ENCODE measurements around the gene SDC1.
"Not testable (repeated sequence)": the region's sequence is repeated elsewhere in the genome, so short reads cannot be mapped to it uniquely, and the experiment has no call there.

The SDC1 gene

GRCh38 chr2:20224716-20225293, at the start of gene SDC1:
Gene SDC1, minus strand, starts transcription at chr2:20225130. Its CDS starts 263 bp downstream, at chr2:20224867.
- H3K4me3 ChIP-seq (ENCODE audit: low read length) = peak within 1 kb of the TSS; percentile 88
- no peak for TF ChIP-seq CTCF (IDR thresholded peaks at IDR 0.05; ENCODE audit: insufficient read depth, low read depth, low read length, missing control alignments)
- peak; percentile 81 for DNase-seq (ENCODE audit: low read depth)

DNA sequence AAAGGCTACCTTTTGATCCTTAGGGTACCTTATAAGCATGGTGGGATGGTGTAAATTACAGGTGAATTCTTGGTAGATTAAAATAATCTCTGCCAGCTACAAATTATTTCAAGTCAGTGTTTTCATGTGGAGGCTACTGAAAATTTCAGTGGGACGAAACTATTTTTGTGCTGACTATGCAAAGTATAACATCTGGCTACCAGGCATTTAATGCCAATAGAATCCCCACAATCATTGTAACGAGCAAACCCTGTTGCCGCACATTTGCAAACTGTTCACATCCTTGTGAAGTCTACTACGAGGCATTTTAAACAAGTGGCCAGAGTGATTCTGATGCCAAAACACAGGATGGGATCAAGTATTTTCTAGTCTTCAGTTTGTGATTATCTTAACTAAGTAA, 48.1 kb upstream of the SDC1 start:
- no peak overlapping the region for H3K4me3 ChIP-seq (ENCODE audit: low read length)
- DNase-seq (ENCODE audit: low read depth) = no peak
- TF ChIP-seq CTCF (IDR thresholded peaks at IDR 0.05; ENCODE audit: insufficient read depth, low read depth, low read length, missing control alignments) = no peak

GRCh38 chr2:20268317-20268716, 43.4 kb upstream of the SDC1 start:
- DNase-seq (ENCODE audit: low read depth); H3K4me3 ChIP-seq (ENCODE audit: low read length): not testable (repeated sequence)

DNA sequence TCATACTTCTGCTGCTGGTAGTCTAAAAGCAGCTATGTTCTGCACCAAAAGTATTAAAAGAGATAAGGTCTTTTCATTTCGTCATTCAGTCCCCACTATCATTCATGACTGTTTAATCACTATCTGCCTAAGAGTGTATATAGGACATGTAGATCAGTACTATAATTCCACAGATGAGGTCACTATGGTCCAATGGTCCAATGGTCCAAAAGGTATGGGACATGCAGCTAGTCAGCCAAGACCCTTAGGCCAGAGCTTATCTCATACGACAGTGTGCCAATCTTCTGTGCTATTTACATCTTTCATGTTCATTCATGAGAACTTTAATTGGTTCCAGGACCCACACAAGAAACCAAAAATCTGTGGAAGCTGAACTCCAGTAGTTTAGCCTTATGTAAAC, 42.6 kb upstream of the SDC1 start:
- TF ChIP-seq CTCF (IDR thresholded peaks at IDR 0.05; ENCODE audit: insufficient read depth, low read depth, low read length, missing control alignments) = no peak
- DNase-seq (ENCODE audit: low read depth) = no peak
- H3K4me3 ChIP-seq (ENCODE audit: low read length) = no peak overlapping the region

GRCh38 chr2:20264629-20265028, 39.7 kb upstream of the SDC1 start:
- no peak for TF ChIP-seq CTCF (IDR thresholded peaks at IDR 0.05; ENCODE audit: insufficient read depth, low read depth, low read length, missing control alignments)
- no peak overlapping the region for H3K4me3 ChIP-seq (ENCODE audit: low read length)
- DNase-seq (ENCODE audit: low read depth) = no peak

DNA sequence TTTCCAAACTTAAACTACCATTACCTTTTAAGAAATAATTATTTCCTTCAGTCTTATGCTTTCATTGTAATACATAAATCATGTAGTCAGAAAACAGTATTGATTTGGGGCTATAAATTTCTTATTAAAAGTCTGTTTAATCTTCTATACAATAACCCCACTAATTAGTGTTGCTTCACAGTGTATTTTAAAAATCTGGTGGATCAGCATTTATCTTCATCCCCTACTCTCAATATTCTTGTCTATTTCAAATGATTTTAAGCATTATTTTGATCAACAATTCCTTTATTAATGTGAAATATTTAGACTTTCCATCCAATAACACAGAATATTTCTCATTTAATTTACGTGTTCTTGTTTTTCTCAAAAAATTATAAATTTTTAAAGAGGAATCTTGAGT, 32.5 kb upstream of the SDC1 start:
- DNase-seq (ENCODE audit: low read depth) = no peak
- no peak for TF ChIP-seq CTCF (IDR thresholded peaks at IDR 0.05; ENCODE audit: insufficient read depth, low read depth, low read length, missing control alignments)
- no peak overlapping the region for H3K4me3 ChIP-seq (ENCODE audit: low read length)

DNA sequence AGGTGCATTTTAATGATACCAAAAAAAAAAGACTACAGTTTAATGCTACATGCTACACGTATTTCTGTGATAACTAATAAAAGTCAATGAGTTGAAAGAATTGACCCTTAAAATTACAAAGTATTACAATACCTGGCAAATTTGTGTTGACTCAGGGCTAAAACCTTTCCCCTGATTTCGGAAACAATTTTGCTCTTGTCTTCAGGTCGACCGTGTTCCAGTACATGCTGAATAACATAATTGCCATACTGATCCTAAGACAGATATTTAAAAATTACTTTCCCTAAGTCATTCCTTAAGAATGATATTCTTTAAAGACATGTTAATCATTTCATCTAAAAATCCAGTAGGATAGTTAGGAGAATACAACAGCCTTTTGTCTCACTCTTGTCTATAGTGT, 29.8 kb upstream of the SDC1 start:
- no peak for TF ChIP-seq CTCF (IDR thresholded peaks at IDR 0.05; ENCODE audit: insufficient read depth, low read depth, low read length, missing control alignments)
- H3K4me3 ChIP-seq (ENCODE audit: low read length) = no peak overlapping the region
- DNase-seq (ENCODE audit: low read depth) = no peak

Measured in epithelial cell of esophagus (primary cell).